Thyroid gland (tissue), 4 donors: ENCODE data around the gene BLM.

Source experiments
- POLR2A ChIP-seq, 2 donors: fragments of 450-650 bp; IDR thresholded peaks; one replicate each; pipeline ENCODE4 v1.6.1; 2017; ENCODE audit warnings: antibody characterized with exemption in 2 of 2, mild to moderate bottlenecking in 2 of 2, moderate library complexity in 1 of 2
- TF ChIP-seq, protein P1 (sequence below), 6 experiments: fragments of 200-600 bp in 3 of 6; fragments of 450-650 bp in 3 of 6; sonication (generic) in 3 of 6; IDR thresholded peaks; one replicate each; pipeline ENCODE4 v1.5.1; 2016 to 2019; ENCODE audit warnings: antibody characterized with exemption in 6 of 6, mild to moderate bottlenecking in 2 of 6, inconsistent platforms in 1 of 6, moderate library complexity in 1 of 6

- TF ChIP-seq, protein P1, sequence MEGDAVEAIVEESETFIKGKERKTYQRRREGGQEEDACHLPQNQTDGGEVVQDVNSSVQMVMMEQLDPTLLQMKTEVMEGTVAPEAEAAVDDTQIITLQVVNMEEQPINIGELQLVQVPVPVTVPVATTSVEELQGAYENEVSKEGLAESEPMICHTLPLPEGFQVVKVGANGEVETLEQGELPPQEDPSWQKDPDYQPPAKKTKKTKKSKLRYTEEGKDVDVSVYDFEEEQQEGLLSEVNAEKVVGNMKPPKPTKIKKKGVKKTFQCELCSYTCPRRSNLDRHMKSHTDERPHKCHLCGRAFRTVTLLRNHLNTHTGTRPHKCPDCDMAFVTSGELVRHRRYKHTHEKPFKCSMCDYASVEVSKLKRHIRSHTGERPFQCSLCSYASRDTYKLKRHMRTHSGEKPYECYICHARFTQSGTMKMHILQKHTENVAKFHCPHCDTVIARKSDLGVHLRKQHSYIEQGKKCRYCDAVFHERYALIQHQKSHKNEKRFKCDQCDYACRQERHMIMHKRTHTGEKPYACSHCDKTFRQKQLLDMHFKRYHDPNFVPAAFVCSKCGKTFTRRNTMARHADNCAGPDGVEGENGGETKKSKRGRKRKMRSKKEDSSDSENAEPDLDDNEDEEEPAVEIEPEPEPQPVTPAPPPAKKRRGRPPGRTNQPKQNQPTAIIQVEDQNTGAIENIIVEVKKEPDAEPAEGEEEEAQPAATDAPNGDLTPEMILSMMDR (IDR thresholded peaks at IDR 0.05): no peak
- TF ChIP-seq POLR2A (IDR thresholded peaks at IDR 0.05): no peak
Observed at GRCh38 chr15:90820481-90820880, 103.3 kb downstream of the BLM start.
